Immature natural killer cell (primary cell): ENCODE results near the gene CD47. TPM values are rescaled to one million over a fixed set of nuclear protein-coding genes. Genes with fewer than 3 reads are reported as not detected.

Experiments used
- DNase-seq, 3 donors: peaks; one replicate each; pipeline ENCODE4 v3.0.0; 2022; ENCODE audit warnings: mixed read lengths in 1 of 3
- H3K27ac Mint-ChIP-seq, 6 donors: one replicate each; pipeline ENCODE4 v1.8.0; 2020; ENCODE audit warnings: mixed read lengths in 6 of 6, mild to moderate bottlenecking in 5 of 6, inconsistent platforms in 4 of 6, moderate library complexity in 3 of 6
- H3K27me3 Mint-ChIP-seq, 3 donors: one replicate each; pipeline ENCODE4 v1.8.0; 2020 to 2021; ENCODE audit warnings: low read depth in 3 of 3, mild to moderate bottlenecking in 3 of 3, mixed read lengths in 3 of 3, moderate library complexity in 3 of 3, inconsistent platforms in 1 of 3
- H3K36me3 Mint-ChIP-seq, 3 donors: one replicate each; pipeline ENCODE4 v1.8.0; 2020; ENCODE audit warnings: mixed read lengths in 3 of 3, inconsistent platforms in 2 of 3, mild to moderate bottlenecking in 2 of 3
- H3K4me1 Mint-ChIP-seq, 2 donors: one replicate each; pipeline ENCODE4 v1.8.0; 2020; ENCODE audit warnings: inconsistent platforms in 2 of 2, mild to moderate bottlenecking in 2 of 2, mixed read lengths in 2 of 2, moderate library complexity in 1 of 2
- H3K4me3 Mint-ChIP-seq, 5 donors: one replicate each; pipeline ENCODE4 v1.8.0; 2020; ENCODE audit warnings: mild to moderate bottlenecking in 5 of 5, mixed read lengths in 5 of 5, inconsistent platforms in 3 of 5, moderate library complexity in 3 of 5
- H3K9me3 Mint-ChIP-seq, 6 donors: one replicate each; pipeline ENCODE4 v1.8.0; 2020; ENCODE audit warnings: mild to moderate bottlenecking in 6 of 6, mixed read lengths in 6 of 6, inconsistent platforms in 4 of 6, moderate library complexity in 3 of 6
- polyA plus RNA-seq, 3 donors: library from polyadenylated mRNA; unstranded; fragments of 300-500 nt; fragmentation: Illumina TruSeq; gene quantifications; one replicate each; pipeline ENCODE4 v1.2.3, GENCODE V29; 2021

Gene CD47
- polyA plus RNA-seq, 3 donors from 2014 or later, result 291 to 313 (median 291) TPM

DNA sequence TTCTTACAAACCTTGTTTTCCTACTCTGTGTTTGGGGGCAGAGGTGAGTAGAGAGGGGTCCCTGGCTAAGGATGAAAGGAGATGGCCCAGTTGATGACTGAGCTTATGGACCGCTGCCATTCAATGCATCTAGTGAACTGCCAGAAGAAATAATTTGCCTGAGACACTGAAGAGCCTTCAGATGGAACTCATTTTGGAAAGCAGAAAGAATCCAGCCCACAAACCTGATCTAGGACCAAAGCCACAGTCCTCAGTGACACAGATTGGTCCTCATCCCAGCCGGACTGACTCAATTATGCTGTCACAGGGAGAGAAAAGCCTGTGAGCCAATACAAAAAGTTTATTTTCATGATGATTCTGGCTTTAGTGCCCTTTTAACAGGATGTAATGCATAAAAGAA is 82.7 kb downstream of the CD47 start:
- no peaks in the 10 kb centered on the region for H3K9me3 Mint-ChIP-seq
- DNase-seq, result no peak
- peaks cover 18 to 27% of the 10 kb centered on the region in 2 donors for H3K4me1 Mint-ChIP-seq
- H3K27ac Mint-ChIP-seq, result no peak overlapping the region
- peaks cover 2 to 22% (median 8%) of the 10 kb centered on the region in 3 donors for H3K27me3 Mint-ChIP-seq
- peaks cover 4 to 19% (median 15%) of the 10 kb centered on the region in 3 donors for H3K36me3 Mint-ChIP-seq
- H3K4me3 Mint-ChIP-seq, result no peak overlapping the region

DNA sequence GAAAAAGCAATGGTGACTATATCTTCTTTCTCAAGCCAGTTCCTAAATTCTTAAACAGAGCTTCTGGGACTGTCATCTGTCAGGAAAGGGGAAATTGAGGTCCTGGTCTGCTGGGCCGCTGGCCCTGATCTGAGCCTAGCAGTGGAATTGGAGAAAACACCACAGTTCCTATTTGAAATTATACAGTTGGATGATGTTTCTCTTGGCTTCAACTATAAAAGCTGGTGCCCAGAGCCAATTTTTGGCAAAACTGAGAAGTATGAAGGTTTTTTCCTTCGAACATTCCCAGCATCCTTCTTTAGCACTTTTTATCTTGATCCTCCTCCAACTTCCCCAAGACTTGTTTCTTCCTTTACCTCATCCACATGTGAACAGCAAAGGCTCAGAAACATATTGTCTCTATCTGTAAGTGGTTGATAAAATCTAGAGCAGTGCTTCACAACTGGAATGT is 83.9 kb downstream of the CD47 start:
- no peak for DNase-seq
- Mint-ChIP-seq H3K4me3 (no peak overlapping the region), H3K36me3 (peaks cover under 1 to 13% (median 8%) of the 10 kb centered on the region in 3 donors), H3K27me3 (peaks cover 2 to 22% (median 6%) of the 10 kb centered on the region in 3 donors), H3K9me3 (no peaks in the 10 kb centered on the region), H3K27ac (no peak overlapping the region), H3K4me1 (peaks cover 17 to 23% of the 10 kb centered on the region in 2 donors)

DNA sequence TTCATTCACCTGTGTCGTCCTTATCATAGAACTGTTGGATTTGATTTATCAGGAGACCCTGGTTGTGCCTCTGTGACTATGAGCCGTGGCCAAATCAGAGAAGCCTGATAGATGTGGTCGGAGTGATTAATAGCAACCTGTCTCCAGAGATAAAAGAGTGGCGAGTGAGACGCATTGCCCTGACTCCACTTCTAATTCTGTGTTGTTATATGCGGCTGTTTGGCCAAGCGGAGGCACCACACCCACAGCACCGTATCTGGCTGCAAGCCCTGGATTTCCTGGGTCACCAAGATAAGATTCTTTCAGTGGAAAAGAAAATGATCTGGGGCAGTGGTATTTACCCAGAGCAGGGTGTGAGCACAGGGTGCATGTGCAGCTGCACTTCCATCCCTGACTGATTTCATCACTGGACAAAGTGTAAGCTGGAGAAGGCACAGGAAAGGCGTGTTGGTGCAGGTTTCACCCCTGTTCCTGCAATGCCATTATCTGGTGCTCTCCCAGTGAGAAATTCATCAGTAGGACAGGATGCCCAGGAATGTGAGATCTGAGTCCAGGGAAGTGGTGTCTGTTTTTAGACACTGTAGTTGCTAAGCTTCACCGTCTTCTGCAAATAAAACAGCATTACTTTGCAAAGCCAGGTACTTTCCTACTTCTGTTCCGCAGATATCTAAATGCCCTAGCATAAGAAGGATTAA is 84.6 kb downstream of the CD47 start:
- no peak for DNase-seq
- H3K4me1 Mint-ChIP-seq, result peaks cover 14 to 16% of the 10 kb centered on the region in 2 donors
- H3K27ac Mint-ChIP-seq, result no peak overlapping the region
- H3K27me3 Mint-ChIP-seq, result peaks cover 2 to 22% (median 5%) of the 10 kb centered on the region in 3 donors
- no peaks in the 10 kb centered on the region for H3K9me3 Mint-ChIP-seq
- peaks cover 0 to 13% (median 8%) of the 10 kb centered on the region in 3 donors for H3K36me3 Mint-ChIP-seq
- peak overlapping the region in 3 of 5 donors; percentile 8 to 53 (median 34) for H3K4me3 Mint-ChIP-seq

DNA sequence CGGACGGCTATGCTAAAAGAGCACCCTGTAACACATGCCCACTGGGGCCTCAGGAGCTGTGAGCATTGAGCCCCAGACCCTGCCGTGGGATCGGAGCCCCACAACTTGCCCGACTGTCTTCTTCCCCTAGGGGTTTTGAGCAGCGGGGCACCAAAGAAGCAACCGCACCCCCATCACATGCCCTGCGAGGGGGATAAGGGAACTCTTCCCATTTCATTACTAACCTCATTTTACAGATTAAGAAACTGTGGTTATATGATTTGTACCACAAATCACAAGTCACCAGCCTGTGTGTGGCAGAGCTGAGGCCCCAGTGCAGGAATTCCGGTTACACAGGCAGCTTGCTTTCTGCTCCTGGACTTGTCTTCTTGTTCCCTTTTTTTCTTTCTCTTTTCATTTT is 86.2 kb downstream of the CD47 start:
- Mint-ChIP-seq H3K4me1 (peaks cover 14 to 15% of the 10 kb centered on the region in 2 donors), H3K27me3 (peaks cover 2 to 22% (median 5%) of the 10 kb centered on the region in 3 donors), H3K36me3 (peaks cover 0 to 10% (median 5%) of the 10 kb centered on the region in 3 donors), H3K27ac (no peak overlapping the region), H3K4me3 (peak overlapping the region in 4 of 5 donors; percentile 28 to 71 (median 54)), H3K9me3 (no peaks in the 10 kb centered on the region)
- DNase-seq, result peak in 1 of 3 donors; percentile 17

DNA sequence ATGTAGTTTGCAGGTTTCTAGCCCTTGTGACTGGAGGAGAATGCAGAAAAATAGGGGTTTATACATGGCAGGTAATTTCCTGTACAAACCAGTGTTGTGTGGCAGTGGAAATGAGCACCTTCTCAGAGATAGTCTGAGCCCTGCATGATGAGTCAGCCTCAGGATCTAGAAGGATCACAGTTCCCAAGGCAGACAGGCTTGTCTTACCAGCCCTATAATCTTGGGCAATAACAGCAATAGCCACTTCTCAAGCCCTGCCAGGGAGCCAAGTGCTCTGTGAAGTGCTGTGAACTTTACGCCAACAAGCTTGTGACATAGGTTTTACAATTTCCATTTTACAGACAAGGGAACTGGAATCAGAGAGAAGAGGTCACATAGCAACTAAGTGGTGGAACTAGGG is 89.4 kb downstream of the CD47 start:
- Mint-ChIP-seq H3K36me3 (no peaks in the 10 kb centered on the region), H3K4me1 (peaks cover 14 to 15% of the 10 kb centered on the region in 2 donors), H3K27me3 (peaks cover 0 to 14% (median 5%) of the 10 kb centered on the region in 3 donors), H3K27ac (no peak overlapping the region), H3K9me3 (no peaks in the 10 kb centered on the region), H3K4me3 (no peak overlapping the region)
- no peak for DNase-seq

DNA sequence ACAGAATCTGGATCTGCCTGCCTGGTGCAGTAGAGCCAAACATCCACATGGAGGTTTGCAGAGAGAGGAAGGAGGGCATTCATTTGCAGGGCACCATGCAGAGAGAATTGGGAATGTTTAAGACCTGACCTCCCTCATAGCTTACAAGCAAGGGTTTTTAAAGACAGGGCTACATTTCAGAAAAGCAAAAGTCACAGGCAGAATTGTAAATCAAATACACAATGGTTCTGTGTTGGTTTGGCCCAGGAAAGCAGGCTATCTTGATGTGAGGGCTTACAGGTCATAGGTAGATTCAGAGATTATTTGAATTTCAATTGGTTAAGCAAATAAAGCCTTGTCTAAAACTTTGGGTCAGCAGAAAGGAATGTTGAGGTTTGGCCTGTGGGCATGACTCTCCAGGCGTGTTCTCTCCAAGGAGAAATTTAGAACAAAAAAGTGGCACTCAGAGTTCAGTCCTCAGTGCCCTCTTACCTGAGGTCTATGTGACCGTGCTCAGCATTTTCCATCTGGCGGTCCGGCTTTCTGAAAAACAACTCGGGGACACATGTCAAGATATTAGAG is 91.5 kb downstream of the CD47 start:
- Mint-ChIP-seq H3K4me1 (peaks cover 0 to 1% of the 10 kb centered on the region in 2 donors), H3K27me3 (peaks cover 0 to 3% (median under 1%) of the 10 kb centered on the region in 3 donors), H3K27ac (no peak overlapping the region), H3K4me3 (no peak overlapping the region), H3K36me3 (peaks cover 0 to under 1% (median 0%) of the 10 kb centered on the region in 3 donors), H3K9me3 (no peaks in the 10 kb centered on the region)
- no peak for DNase-seq

DNA sequence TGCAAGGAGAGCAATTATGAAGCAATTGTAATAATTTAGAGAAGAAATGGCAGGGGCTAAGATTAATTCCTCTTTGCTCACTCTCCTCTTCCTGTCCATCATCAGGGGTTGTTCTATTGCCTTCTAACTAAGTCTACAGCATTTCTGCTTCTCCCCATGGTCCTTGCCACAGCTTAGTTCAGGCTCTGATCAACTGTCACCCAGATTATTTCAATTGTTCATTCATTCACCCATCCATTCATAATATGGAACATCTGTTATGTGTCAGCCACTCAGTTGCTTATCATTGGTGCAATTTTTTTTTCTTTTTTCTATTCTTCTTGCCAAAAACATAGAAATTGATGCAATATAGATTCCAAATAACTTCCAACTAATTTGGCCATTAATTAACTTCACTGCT is 93.2 kb downstream of the CD47 start:
- no peak overlapping the region for H3K27ac Mint-ChIP-seq
- peaks cover 0 to 3% (median 2%) of the 10 kb centered on the region in 3 donors for H3K27me3 Mint-ChIP-seq
- H3K36me3 Mint-ChIP-seq, result peaks cover 0 to 5% (median 0%) of the 10 kb centered on the region in 3 donors
- H3K4me3 Mint-ChIP-seq, result no peak overlapping the region
- no peaks in the 10 kb centered on the region for H3K4me1 Mint-ChIP-seq
- no peaks in the 10 kb centered on the region for H3K9me3 Mint-ChIP-seq
- no peak for DNase-seq

DNA sequence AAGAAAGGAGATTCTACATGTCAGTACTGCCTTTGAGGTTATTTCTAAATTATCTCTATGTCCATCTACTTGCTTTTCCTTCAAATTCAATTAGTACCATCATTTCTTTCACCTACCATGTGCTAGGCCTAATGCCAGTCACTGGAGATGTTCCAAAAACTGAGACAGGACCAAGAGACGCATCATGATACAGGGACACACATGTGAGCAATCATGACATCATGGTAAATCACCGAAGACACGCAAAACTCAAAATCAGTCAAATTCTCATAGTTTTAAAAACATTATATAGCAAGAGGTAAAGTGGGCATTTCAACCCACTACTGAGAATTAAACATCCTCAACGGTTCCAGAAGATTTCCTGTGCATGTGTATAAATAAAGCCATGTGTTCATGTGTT is 95.0 kb downstream of the CD47 start:
- no peak overlapping the region for H3K27ac Mint-ChIP-seq
- peaks cover 0 to 3% (median 2%) of the 10 kb centered on the region in 3 donors for H3K27me3 Mint-ChIP-seq
- peaks cover 0 to 5% (median 0%) of the 10 kb centered on the region in 3 donors for H3K36me3 Mint-ChIP-seq
- H3K4me3 Mint-ChIP-seq, result no peak overlapping the region
- DNase-seq, result no peak
- no peaks in the 10 kb centered on the region for H3K4me1 Mint-ChIP-seq
- no peaks in the 10 kb centered on the region for H3K9me3 Mint-ChIP-seq

DNA sequence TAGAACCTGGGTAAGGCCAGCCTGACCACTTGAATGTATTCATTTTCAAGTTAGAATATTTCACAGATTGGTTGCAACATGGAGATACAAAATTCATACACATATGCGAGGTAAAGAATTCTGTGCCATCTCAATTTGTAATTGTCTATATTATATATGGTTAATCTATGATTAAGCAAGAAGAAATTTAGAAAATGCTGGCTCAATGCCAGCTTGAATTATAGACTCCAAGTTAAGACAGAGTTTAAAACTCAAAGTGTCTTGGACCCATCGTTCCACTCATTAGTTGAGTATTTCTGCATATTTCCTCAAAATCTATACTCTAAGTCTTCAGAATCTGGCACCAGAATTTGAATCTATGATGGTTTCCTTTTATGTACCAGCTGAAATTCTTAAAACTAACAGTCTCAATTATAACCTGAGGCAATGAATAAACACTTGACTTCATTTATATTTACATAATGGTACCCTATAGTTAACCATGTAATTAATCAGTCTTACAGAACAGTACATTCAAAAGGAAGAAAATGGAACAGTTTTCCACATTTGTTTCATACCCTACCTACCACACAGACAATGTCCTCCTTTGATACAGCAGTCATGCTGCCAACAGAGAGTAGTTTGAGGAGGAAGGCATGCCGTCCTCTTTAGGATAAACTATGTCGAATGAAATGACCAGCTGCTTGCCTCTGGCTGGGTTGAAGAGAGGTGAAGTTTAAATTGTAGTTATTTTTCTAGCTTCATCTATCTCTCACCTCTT is 95.7 kb downstream of the CD47 start:
- Mint-ChIP-seq H3K27me3 (peaks cover 0 to 3% (median 2%) of the 10 kb centered on the region in 3 donors), H3K36me3 (peaks cover 0 to 5% (median 0%) of the 10 kb centered on the region in 3 donors), H3K4me1 (no peaks in the 10 kb centered on the region), H3K27ac (no peak overlapping the region), H3K4me3 (no peak overlapping the region), H3K9me3 (no peaks in the 10 kb centered on the region)
- no peak for DNase-seq

DNA sequence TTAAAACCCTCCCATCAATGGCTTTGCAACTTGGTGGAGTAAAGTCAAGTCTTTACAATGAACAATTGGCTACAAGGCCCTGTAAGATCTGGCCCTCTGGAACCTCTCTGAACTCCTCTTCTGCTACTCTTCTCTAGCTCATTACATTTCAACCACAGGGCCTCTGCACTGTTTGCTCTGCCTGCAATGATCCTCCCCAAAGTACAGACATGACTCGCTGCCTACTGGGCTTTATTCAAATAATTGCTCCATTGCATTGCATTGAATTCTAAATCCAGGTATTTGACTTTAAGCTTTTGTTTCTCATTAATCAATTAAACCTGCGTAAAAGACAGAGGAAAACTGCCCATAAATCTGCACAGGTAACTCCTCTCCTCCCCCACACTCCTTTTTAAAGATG is 96.7 kb downstream of the CD47 start:
- peak overlapping the region in 1 of 6 donors; percentile 3 for H3K27ac Mint-ChIP-seq
- H3K9me3 Mint-ChIP-seq, result no peaks in the 10 kb centered on the region
- H3K36me3 Mint-ChIP-seq, result peaks cover 0 to 5% (median 0%) of the 10 kb centered on the region in 3 donors
- peaks cover 0 to 3% (median 2%) of the 10 kb centered on the region in 3 donors for H3K27me3 Mint-ChIP-seq
- DNase-seq, result no peak
- H3K4me3 Mint-ChIP-seq, result no peak overlapping the region
- peaks cover 0 to under 1% of the 10 kb centered on the region in 2 donors for H3K4me1 Mint-ChIP-seq

DNA sequence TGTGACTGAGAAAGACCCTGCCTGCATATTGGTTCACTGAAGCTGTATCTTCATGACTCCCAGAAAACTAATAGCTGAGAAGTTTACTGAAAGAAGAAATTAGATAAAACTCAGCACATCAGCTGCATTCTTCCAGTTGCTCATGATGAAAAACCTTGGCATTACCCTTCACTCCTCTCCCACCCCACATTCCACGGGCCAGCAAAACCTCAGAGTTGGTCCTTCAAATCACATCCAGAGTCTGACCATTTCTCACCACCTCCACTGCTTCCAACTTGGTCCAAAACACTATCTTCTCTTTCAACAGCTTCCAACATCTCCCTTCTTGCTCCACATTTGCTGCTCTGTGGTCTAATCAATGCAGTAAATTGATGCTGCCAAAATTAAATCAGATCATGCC is 97.1 kb downstream of the CD47 start:
- Mint-ChIP-seq H3K9me3 (no peaks in the 10 kb centered on the region), H3K4me3 (no peak overlapping the region), H3K27me3 (peaks cover 0 to 3% (median 2%) of the 10 kb centered on the region in 3 donors), H3K4me1 (peaks cover 0 to 4% of the 10 kb centered on the region in 2 donors), H3K27ac (peak overlapping the region in 1 of 6 donors; percentile 3), H3K36me3 (peaks cover 0 to 5% (median 0%) of the 10 kb centered on the region in 3 donors)
- DNase-seq, result no peak
